Activated T-helper 17 cell treated with anti-CD3 and anti-CD28 coated beads, Interleukin-2, amount 50 U/mL, for 72 hours (primary cell): ENCODE results near the gene ARL14EPL. TPM values are rescaled to one million over a fixed set of nuclear protein-coding genes. Genes with fewer than 3 reads are reported as not detected.

ENCODE experiments used
- ATAC-seq: fragments of 150-1000 bp; cut with Tn5 transposase; replicated peaks from 2 replicates; pipeline ENCODE4 v1.10.0; 2021; ENCODE audit warnings: mild to moderate bottlenecking, moderate library complexity
- H3K27ac Mint-ChIP-seq: one replicate; pipeline ENCODE4 v1.8.0; 2022; ENCODE audit warnings: mixed read lengths
- H3K27me3 Mint-ChIP-seq: one replicate; pipeline ENCODE4 v1.8.0; 2022; ENCODE audit warnings: mixed read lengths
- H3K36me3 Mint-ChIP-seq: one replicate; pipeline ENCODE4 v1.8.0; 2022; ENCODE audit warnings: low read depth, mild to moderate bottlenecking, mixed read lengths
- H3K4me1 Mint-ChIP-seq: one replicate; pipeline ENCODE4 v1.8.0; 2022; ENCODE audit warnings: mixed read lengths
- H3K4me3 Mint-ChIP-seq: one replicate; pipeline ENCODE4 v1.8.0; 2022; ENCODE audit warnings: mild to moderate bottlenecking, mixed read lengths
- H3K9me3 Mint-ChIP-seq: one replicate; pipeline ENCODE4 v1.8.0; 2022; ENCODE audit warnings: mixed read lengths
- total RNA-seq, 2 donors: library from RNA; stranded (reverse); gene quantifications; one replicate each; pipeline ENCODE4 v1.2.3, GENCODE V29; 2022

ARL14EPL gene
- total RNA-seq, 2 donors from 2014 or later, result not detected

GRCh38 chr5:116032991-116033390, 719 bp downstream of the ARL14EPL start:
- no peak for ATAC-seq
- peaks cover 1% of the 10 kb centered on the region for H3K4me1 Mint-ChIP-seq
- no peak overlapping the region for H3K27ac Mint-ChIP-seq
- no peaks in the 10 kb centered on the region for H3K9me3 Mint-ChIP-seq
- H3K27me3 Mint-ChIP-seq, result peaks cover 35% of the 10 kb centered on the region
- H3K36me3 Mint-ChIP-seq, result no peaks in the 10 kb centered on the region
- H3K4me3 Mint-ChIP-seq, result no peak overlapping the region

- Mint-ChIP-seq H3K27ac (no peak overlapping the region), H3K27me3 (peaks cover 33% of the 10 kb centered on the region), H3K4me3 (no peak overlapping the region), H3K36me3 (no peaks in the 10 kb centered on the region), H3K9me3 (no peaks in the 10 kb centered on the region), H3K4me1 (peaks cover 5% of the 10 kb centered on the region)
- no peak for ATAC-seq
These were observed 2.9 kb downstream of the ARL14EPL start for GRCh38 chr5:116035123-116035522.

GRCh38 chr5:116037236-116037822, 5.1 kb downstream of the ARL14EPL start:
- no peak for ATAC-seq
- Mint-ChIP-seq H3K4me1 (peaks cover 5% of the 10 kb centered on the region), H3K9me3 (no peaks in the 10 kb centered on the region), H3K36me3 (no peaks in the 10 kb centered on the region), H3K4me3 (no peak overlapping the region), H3K27me3 (peaks cover 39% of the 10 kb centered on the region), H3K27ac (no peak overlapping the region)

DNA sequence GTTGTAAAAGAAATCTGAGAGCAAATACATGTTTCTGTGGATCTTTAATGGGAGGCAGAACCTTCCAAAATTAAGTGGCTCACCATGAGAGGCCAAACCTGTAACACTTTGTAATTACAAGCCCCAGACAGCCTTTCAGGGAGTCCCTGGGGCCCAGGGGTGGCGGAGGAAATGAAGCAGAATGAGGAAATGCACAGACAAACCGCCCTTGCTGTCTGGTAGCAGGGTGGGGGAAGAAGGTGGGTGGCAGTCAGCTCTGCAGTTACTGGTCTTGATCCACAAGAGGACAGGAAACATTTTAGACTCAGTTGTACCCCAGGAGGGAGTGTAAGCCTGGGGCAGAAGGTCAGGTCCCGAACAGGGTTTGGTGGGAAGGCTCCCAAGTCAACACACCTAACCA, 6.5 kb downstream of the ARL14EPL start:
- ATAC-seq, result no peak
- peaks cover 39% of the 10 kb centered on the region for H3K27me3 Mint-ChIP-seq
- H3K4me1 Mint-ChIP-seq, result peaks cover 5% of the 10 kb centered on the region
- no peaks in the 10 kb centered on the region for H3K9me3 Mint-ChIP-seq
- H3K27ac Mint-ChIP-seq, result no peak overlapping the region
- H3K36me3 Mint-ChIP-seq, result no peaks in the 10 kb centered on the region
- H3K4me3 Mint-ChIP-seq, result no peak overlapping the region

GRCh38 chr5:116042375-116042774, 10.1 kb downstream of the ARL14EPL start:
- H3K36me3 Mint-ChIP-seq, result no peaks in the 10 kb centered on the region
- H3K4me3 Mint-ChIP-seq, result no peak overlapping the region
- no peak for ATAC-seq
- no peaks in the 10 kb centered on the region for H3K9me3 Mint-ChIP-seq
- peaks cover 5% of the 10 kb centered on the region for H3K4me1 Mint-ChIP-seq
- no peak overlapping the region for H3K27ac Mint-ChIP-seq
- peaks cover 30% of the 10 kb centered on the region for H3K27me3 Mint-ChIP-seq

GRCh38 chr5:116044073-116044472, 11.8 kb downstream of the ARL14EPL start:
- Mint-ChIP-seq H3K9me3 (no peaks in the 10 kb centered on the region), H3K4me1 (no peaks in the 10 kb centered on the region)

DNA sequence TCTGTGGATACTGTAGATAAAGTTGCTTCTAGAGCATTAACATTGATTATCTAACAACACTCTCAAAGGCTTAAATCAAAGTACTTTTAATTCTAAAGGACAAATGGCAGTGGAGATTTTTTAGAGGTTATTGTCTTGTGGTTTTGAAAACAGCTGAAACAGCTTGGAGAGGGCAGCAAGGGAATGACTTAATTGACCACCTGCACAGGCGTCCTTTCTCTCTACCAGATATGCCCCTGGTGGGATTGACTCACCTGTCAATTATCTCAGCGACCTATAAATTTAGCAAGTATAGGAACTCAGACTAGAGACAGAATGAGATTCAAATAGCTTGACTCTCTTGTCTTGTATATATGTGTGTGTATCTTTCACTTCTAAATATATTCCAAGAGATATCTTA, 13.5 kb downstream of the ARL14EPL start:
- Mint-ChIP-seq H3K27ac (no peak overlapping the region), H3K27me3 (peaks cover 22% of the 10 kb centered on the region), H3K36me3 (no peaks in the 10 kb centered on the region), H3K4me1 (no peaks in the 10 kb centered on the region), H3K9me3 (no peaks in the 10 kb centered on the region), H3K4me3 (no peak overlapping the region)
- no peak for ATAC-seq

More at GRCh38 chr5:116044073-116044472, 11.8 kb downstream of the ARL14EPL start:
- Mint-ChIP-seq H3K27me3 (peaks cover 25% of the 10 kb centered on the region), H3K4me3 (no peak overlapping the region), H3K36me3 (no peaks in the 10 kb centered on the region), H3K27ac (no peak overlapping the region)
- ATAC-seq, result no peak

GRCh38 chr5:116046261-116046660, 14.0 kb downstream of the ARL14EPL start:
- ATAC-seq, result no peak
- H3K4me1 Mint-ChIP-seq, result no peaks in the 10 kb centered on the region
- no peak overlapping the region for H3K27ac Mint-ChIP-seq
- no peaks in the 10 kb centered on the region for H3K9me3 Mint-ChIP-seq
- H3K4me3 Mint-ChIP-seq, result no peak overlapping the region
- H3K36me3 Mint-ChIP-seq, result no peaks in the 10 kb centered on the region
- H3K27me3 Mint-ChIP-seq, result peaks cover 24% of the 10 kb centered on the region

GRCh38 chr5:116046823-116047222, 14.6 kb downstream of the ARL14EPL start:
- Mint-ChIP-seq H3K36me3 (no peaks in the 10 kb centered on the region), H3K27ac (no peak overlapping the region), H3K4me3 (no peak overlapping the region), H3K4me1 (no peaks in the 10 kb centered on the region), H3K9me3 (no peaks in the 10 kb centered on the region), H3K27me3 (peaks cover 22% of the 10 kb centered on the region)
- ATAC-seq, result no peak

DNA sequence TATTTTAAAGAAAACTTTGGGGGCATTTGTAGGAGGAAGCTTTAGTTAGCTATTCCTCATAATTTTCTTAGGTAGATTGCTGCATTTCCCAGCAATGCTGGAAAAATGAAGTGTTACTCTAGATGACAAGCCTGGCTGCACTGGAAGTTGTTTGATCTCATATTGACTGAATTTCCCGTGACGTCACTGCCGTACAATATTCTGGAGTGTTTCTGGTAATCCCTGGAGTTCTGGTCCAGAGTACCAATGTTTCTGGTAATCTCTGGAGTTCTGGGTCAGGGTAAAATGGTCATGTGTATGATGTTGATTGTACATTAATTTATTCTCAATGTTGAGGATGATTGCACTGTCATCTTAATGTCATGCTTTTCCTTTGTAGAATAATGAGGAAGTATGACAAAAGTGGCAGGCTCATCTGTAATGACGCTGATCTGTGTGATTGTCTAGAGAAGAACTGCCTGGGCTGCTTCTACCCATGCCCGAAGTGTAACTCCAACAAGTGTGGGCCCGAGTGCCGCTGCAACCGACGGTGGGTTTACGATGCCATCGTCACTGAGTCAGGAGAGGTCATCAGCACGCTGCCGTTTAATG, 26.2 kb downstream of the ARL14EPL start:
- Mint-ChIP-seq H3K36me3 (no peaks in the 10 kb centered on the region), H3K9me3 (no peaks in the 10 kb centered on the region)

DNA sequence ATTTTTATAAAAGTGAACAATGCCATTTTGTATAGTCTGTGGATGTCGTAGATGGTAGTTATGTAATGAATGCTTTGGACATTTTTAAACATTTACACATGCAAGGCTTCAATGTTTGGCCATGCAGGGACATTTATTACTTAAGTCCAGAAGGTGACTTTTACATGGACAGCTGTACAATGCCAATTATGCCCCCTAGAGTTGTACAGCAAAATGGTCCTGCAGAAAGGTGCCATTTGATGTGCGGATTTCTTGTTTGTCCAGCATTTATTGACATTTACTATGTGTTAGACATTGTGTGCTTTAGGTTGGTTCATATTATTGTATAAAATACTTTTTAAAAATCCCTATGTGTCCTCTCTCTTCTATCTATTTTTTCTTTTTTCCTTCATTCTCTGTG, 30.1 kb downstream of the ARL14EPL start:
- Mint-ChIP-seq H3K27ac (no peak overlapping the region), H3K4me1 (no peaks in the 10 kb centered on the region), H3K4me3 (no peak overlapping the region), H3K9me3 (no peaks in the 10 kb centered on the region), H3K27me3 (peaks cover 42% of the 10 kb centered on the region), H3K36me3 (no peaks in the 10 kb centered on the region)
- ATAC-seq, result no peak

More for the DNA sequence above, 26.2 kb downstream of the ARL14EPL start:
- H3K27me3 Mint-ChIP-seq, result peaks cover 26% of the 10 kb centered on the region
- no peak overlapping the region for H3K4me3 Mint-ChIP-seq
- H3K4me1 Mint-ChIP-seq, result no peaks in the 10 kb centered on the region
- no peak for ATAC-seq
- H3K27ac Mint-ChIP-seq, result no peak overlapping the region

DNA sequence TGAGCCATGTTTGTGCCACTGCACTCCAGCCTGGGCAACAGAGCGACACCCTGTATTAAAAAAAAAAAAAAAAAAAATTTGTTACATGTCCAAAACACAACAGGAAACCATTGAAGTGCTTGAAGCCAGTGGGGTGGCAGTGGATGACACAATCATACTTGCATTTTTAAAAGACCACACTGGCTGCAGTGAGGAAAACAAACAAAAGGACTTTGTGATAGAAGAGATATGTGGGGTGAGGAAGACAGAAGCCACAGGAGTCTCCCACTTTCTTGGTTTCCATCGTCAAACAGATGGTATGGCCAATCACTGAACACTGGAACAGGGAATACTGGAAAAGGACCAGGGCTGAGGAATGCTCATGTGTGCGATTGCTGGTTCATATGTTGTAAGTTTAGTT, 31.7 kb downstream of the ARL14EPL start:
- peaks cover 42% of the 10 kb centered on the region for H3K27me3 Mint-ChIP-seq
- H3K36me3 Mint-ChIP-seq, result no peaks in the 10 kb centered on the region
- no peak overlapping the region for H3K27ac Mint-ChIP-seq
- no peak for ATAC-seq
- no peak overlapping the region for H3K4me3 Mint-ChIP-seq
- no peaks in the 10 kb centered on the region for H3K4me1 Mint-ChIP-seq
- H3K9me3 Mint-ChIP-seq, result no peaks in the 10 kb centered on the region

DNA sequence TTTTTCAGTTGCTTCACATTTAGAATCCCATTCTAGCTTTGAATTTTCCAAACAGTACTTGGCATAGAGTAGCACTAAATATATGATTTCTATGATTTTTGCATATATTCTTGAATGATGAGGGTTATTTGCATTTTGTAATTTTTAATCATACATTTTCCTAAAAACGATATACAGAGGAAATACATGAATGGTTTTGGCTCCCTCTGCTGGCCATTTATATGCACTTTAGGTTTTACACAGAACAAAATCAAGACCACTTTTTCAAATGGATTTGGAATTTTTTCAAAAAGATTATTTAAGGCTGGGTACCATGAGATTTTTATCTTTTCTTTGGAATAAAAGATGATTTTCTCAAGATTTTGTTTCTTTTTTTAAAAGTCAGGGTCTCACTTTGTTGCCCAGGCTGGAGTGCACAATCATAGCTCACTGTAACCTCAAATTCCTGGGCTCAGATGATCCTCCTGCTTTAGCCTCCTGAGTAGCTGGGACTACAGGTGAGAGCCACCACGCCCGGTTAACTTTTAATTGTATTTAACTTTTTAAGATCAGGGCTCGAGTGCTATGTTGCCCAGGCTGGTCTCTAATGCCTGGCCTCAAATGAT, 35.9 kb downstream of the ARL14EPL start:
- Mint-ChIP-seq H3K36me3 (no peaks in the 10 kb centered on the region), H3K27ac (no peak overlapping the region), H3K4me1 (no peaks in the 10 kb centered on the region), H3K9me3 (no peaks in the 10 kb centered on the region), H3K4me3 (no peak overlapping the region), H3K27me3 (peaks cover 33% of the 10 kb centered on the region)
- peak; percentile 29 for ATAC-seq

GRCh38 chr5:116071211-116071610, 38.9 kb downstream of the ARL14EPL start:
- no peak for ATAC-seq
- Mint-ChIP-seq H3K27ac (no peak overlapping the region), H3K36me3 (no peaks in the 10 kb centered on the region), H3K4me3 (no peak overlapping the region), H3K9me3 (no peaks in the 10 kb centered on the region), H3K27me3 (peaks cover 19% of the 10 kb centered on the region), H3K4me1 (peaks cover 8% of the 10 kb centered on the region)

- Mint-ChIP-seq H3K4me3 (peak overlapping the region; percentile 39), H3K27ac (no peak overlapping the region), H3K36me3 (no peaks in the 10 kb centered on the region), H3K4me1 (peaks cover 17% of the 10 kb centered on the region), H3K27me3 (peaks cover 3% of the 10 kb centered on the region), H3K9me3 (no peaks in the 10 kb centered on the region)
- ATAC-seq, result peak; percentile 20
These were observed 43.0 kb downstream of the ARL14EPL start for GRCh38 chr5:116075191-116075831.
